Vagina (tissue), 2 donors: Measurements from ENCODE around the gene POU6F2.

Experiments used
- POLR2A ChIP-seq, 2 donors: fragments of 450-650 bp; IDR thresholded peaks; one replicate each; pipeline ENCODE4 v1.6.1; 2017; ENCODE audit warnings: antibody characterized with exemption in 2 of 2, mild to moderate bottlenecking in 2 of 2, moderate library complexity in 2 of 2
- POLR2AphosphoS5 ChIP-seq, 2 donors: sonication (generic); formaldehyde crosslinking; IDR thresholded peaks; one replicate each; pipeline ENCODE4 v1.9.0; 2017; ENCODE audit warnings: antibody characterized with exemption in 2 of 2, mild to moderate bottlenecking in 2 of 2, low read depth in 1 of 2; ENCODE audit not compliant: insufficient read depth in 1 of 2
- TF ChIP-seq, protein P1 (sequence below), 3 experiments: fragments of 450-650 bp in 2 of 3; fragments of 200-600 bp in 1 of 3; sonication (generic) in 1 of 3; IDR thresholded peaks; one replicate each; pipeline ENCODE4 v1.5.1; 2017 to 2019; ENCODE audit warnings: antibody characterized with exemption in 3 of 3, mild to moderate bottlenecking in 2 of 3, moderate library complexity in 2 of 3

DNA sequence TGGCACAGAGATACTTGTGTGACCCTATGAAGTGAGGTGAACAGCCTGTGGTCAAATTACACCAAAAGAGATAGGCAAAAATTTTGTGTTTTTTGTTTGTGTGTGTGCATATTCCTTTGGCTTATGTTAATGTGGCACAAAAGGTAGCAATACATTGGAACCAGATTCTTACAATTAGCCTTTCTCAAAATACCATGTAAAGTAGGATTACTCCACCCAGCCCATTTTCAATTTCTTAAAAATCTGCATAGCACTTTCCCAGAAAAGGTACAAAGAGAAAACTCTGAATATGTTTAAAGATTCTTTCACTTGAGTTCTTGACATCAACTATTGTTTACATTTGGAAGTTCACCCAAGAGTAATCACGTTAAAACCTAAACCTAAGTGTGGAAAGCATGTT lies 431.2 kb downstream of the POU6F2 start:
- TF ChIP-seq POLR2AphosphoS5 (IDR thresholded peaks at IDR 0.05; ENCODE audit: insufficient read depth in 1 of 2, low read depth in 1 of 2) (no peak), POLR2A (IDR thresholded peaks at IDR 0.05) (no peak)
- TF ChIP-seq, protein P1, sequence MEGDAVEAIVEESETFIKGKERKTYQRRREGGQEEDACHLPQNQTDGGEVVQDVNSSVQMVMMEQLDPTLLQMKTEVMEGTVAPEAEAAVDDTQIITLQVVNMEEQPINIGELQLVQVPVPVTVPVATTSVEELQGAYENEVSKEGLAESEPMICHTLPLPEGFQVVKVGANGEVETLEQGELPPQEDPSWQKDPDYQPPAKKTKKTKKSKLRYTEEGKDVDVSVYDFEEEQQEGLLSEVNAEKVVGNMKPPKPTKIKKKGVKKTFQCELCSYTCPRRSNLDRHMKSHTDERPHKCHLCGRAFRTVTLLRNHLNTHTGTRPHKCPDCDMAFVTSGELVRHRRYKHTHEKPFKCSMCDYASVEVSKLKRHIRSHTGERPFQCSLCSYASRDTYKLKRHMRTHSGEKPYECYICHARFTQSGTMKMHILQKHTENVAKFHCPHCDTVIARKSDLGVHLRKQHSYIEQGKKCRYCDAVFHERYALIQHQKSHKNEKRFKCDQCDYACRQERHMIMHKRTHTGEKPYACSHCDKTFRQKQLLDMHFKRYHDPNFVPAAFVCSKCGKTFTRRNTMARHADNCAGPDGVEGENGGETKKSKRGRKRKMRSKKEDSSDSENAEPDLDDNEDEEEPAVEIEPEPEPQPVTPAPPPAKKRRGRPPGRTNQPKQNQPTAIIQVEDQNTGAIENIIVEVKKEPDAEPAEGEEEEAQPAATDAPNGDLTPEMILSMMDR (IDR thresholded peaks at IDR 0.05): no peak
